Effector CD4-positive, alpha-beta T cell (primary cell): ENCODE data around the gene SPACA5.
A peak's percentile ranks its signal among the peaks of the same experiment; 100 is the strongest.
"Not testable (repeated sequence)": the region's sequence is repeated elsewhere in the genome, so short reads cannot be mapped to it uniquely, and the experiment has no call there.

Experiments used
- DNase-seq: peaks from one replicate; pipeline ENCODE4 v3.0.0-alpha.2; 2020

The SPACA5 gene

DNA sequence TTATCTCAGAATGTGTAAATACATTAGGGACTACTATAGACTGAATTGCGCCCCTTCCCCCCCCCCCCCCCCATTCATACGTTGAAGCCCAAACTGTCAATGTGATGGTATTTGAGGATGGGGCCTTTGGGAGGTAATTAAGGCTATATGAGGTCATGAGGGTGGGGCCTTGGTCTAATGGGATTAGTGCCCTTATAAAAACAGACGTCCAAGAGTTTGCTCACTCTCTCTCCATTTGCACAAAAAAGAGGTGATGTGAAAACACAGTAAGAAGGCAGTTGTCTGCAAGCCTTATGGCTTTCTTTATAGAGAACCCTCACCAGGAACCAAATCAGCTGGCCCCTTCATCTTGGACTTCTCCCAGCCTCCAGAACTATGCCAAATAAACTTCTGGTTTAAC is 15.3 kb downstream of the SPACA5 start:
- DNase-seq, result no peak

DNA sequence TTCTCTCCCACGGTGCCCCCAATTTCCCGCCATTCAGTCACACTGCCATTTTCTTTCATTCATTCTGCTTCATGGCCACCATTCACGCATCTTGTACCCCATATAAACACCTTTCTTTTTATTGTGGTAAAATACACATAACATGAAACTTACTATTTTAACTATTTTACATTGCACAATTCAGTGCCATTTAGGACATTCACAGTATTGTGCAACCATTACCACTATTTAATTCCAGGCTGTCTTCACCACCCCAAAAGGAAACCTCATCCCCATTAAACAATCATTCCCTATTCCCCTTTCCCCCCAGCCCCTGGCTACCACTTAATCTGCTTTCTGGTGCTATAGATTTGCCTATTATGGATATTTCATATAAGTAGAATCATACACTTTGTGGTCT is 15.9 kb downstream of the SPACA5 start:
- DNase-seq, result no peak

DNA sequence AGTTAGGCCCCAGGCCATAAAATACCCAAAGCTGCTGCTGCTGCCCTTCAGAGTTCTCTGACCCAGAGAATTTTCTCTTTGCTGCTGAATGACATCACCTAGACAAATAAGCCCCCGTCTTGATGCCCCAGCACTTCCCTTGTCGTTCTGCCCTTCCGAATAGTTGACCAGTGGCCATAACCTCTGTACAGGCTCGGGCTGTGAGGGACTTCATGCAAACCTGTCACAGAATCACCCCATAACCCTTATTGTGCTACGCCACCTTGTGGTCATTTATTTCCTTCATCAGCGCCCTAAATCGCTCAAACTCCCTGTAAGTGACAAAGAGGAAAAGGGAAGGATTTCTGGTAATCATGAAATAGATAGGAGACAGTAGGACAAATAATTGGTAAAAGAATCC is 18.8 kb downstream of the SPACA5 start:
- peak; percentile 28 for DNase-seq

DNA sequence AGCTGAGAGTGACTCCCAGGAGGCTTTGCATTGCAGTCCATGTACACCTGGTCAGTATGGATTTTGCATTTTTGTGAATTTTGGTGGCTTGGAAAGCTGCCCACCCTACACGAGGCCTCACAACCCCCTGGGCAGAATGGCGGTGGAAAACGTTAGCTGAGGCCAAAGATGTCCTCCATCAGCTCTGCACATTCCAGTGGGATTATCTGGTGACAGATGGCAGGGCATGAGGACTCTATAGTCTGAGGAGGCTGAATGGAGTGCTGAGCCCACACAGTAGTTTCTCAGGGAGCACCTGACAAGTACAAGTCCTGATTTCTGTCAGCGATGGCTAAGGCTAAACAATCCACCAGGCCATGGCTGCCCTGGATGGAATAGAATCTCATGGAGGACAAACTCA is 20.8 kb downstream of the SPACA5 start:
- DNase-seq, result not testable (repeated sequence)

DNA sequence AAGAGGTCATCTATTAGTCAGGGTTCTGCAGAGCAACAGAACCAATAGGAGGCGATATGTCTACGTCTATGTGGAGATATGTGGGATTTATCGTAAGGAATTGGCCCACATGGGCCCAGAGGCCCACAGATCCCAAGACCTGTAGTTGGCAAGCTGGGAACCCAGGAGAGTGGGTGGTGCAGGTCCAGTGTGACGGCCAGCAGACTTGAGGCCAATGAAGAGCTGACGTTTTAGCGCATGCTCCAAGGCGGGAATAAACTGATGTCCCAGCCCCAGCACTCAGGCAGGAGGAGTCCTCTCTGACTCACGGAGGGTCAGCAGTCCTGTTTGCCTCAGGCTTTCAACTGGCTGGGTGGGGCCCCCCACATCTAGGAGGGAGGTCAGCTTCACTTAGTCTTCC is 21.3 kb downstream of the SPACA5 start:
- DNase-seq, result no peak

DNA sequence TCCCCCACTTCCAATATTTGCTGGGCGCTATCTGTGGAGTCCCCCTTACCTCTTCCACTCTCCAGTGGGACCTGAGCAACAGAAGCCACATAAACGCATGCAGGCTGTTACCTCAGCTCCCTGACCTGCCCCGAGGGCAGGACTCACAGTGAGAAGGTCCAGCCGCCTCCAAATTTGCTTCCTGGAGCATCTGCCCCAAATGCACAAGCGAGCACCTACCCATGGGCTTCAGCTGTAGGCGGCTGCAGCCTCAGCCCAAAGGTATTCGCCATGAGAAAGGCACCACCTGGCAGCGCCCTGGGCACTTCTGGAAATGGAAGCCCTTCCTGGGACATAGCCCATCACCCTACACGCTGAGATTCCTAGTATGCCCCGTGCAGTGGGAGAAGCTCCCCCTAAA is 23.4 kb downstream of the SPACA5 start:
- DNase-seq, result no peak

- DNase-seq, result not testable (repeated sequence)
Observed at GRCh38 chrX:48030641-48031173, 23.9 kb downstream of the SPACA5 start.

- no peak for DNase-seq
Observed at GRCh38 chrX:48035891-48036290, 29.1 kb downstream of the SPACA5 start.

GRCh38 chrX:48043056-48043455 is 36.3 kb downstream of the SPACA5 start:
- DNase-seq, result no peak

- DNase-seq, result no peak
Observed at GRCh38 chrX:48045410-48046311, 38.9 kb downstream of the SPACA5 start.

- DNase-seq, result no peak
Observed at GRCh38 chrX:48046846-48047245, 40.1 kb downstream of the SPACA5 start.

DNA sequence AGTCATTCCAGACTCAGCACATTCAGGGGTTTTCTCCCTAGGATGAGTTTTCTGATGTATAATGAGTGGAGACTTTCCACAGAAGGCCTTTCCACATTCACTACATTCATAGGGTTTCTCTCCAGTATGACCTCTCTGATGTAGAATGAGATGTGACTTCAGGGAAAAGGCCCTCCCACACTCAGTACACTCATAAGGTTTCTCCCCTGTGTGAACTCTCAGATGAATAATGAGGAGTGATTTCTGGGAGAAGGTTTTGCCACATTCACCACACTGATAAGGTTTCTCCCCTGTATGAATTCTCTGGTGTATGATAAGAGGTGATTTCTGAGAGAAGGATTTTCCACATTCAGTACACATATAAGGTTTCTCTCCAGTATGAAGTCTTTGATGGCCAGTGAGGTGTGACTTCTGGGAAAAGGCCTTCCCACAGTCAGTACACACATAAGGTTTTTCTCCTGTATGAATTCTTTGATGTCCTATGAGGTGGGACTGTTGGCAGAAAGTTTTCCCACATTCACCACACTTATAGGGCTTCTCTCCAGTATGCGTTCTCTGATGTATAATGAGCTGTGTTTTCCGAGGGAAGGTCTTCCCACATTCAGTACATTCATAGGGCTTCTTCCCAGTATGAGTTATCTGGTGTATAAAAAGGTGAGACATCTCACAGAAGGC is 52.0 kb downstream of the SPACA5 start:
- no peak for DNase-seq

DNA sequence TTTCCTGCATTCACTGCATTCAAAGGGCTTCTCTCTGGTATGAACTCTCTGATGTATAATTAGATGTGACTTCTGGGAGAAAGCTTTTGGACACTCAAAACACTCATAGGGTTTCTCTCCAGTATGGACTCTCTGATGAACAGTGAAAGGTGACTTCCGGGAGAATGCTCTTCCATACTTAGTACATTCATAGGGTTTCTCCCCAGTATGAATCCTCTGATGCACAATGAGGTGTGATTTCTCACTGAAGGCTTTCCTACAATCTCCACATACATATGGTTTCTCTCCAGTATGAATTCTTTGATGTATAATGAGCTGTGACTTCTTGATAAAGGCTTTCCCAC is 52.5 kb downstream of the SPACA5 start:
- no peak for DNase-seq
